ENCODE data around the gene APOL1. TPM values are rescaled to one million over a fixed set of nuclear protein-coding genes. Genes with fewer than 3 reads are reported as not detected.

APOL1 gene
- total and polyA plus RNA-seq, 2 donors (not counting 3 experiments of a cell fraction or from before 2014, with no cell fraction given), result 8.2 to 14.1 TPM

DNA sequence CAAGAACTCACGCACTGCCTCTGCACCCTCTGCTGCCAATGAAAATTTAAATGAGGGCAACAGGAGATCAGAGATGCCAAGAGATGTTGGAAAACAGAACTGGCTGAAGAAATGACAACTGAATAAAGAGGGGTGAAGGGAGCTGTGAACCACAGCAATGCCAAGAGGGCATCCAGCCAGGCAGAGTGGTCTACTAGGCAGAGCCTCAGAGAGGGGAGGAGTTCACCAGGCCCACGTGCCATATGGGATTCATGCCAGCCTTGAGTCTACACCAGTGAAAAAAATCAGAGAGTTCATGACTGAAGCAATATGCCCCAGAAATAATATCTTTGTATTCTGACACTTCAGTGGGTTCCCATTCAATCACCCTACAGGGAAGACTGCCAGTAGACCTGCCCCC is 18.0 kb upstream of the APOL1 start:
- dilution Hi-C loops (cut with MboI; ENCODE audit: extremely low pct_ligation_motif_present, low sequenced_read_pairs), result no loop called here
- no peaks in the 10 kb centered on the region for H4K20me1 ChIP-seq (replicated peaks; ENCODE audit: control insufficient read depth, extremely low read depth, insufficient read depth, low read length)
- no peaks in the 10 kb centered on the region for H3K27me3 ChIP-seq (ENCODE audit: control insufficient read depth in 2 of 2, insufficient read depth in 2 of 2, low read length in 2 of 2)
- no peaks in the 10 kb centered on the region for H3K9me3 ChIP-seq (replicated peaks; ENCODE audit: control insufficient read depth, insufficient read depth, low read length)
- TF ChIP-seq POLR2AphosphoS5 (IDR thresholded peaks at IDR 0.05; ENCODE audit: insufficient read depth, low read depth, low read length) (no peak), JUN (IDR thresholded peaks at IDR 0.05; ENCODE audit: borderline replicate concordance, insufficient read depth, insufficient read length, low read depth) (no peak), EZH2 (IDR thresholded peaks at IDR 0.05; ENCODE audit: borderline replicate concordance, low read depth, low read length, severe bottlenecking) (no peak), FOS (IDR thresholded peaks at IDR 0.05; ENCODE audit: borderline replicate concordance, insufficient read depth, low read length) (no peak), MYC (IDR thresholded peaks at IDR 0.05; ENCODE audit: low read depth, low read length) (no peak)
- FAIRE-seq (no peak), DNase-seq (ENCODE audit: low read depth, low spot score) (no peak)
- peaks cover 16% of the 10 kb centered on the region for H3K4me1 ChIP-seq (ENCODE audit: control insufficient read depth, extremely low read depth, insufficient read depth, low read length)
- CTCF ChIA-PET, result interaction anchor here (6.4 kb wide), 1 partner anchor 251 kb away, joined by 27 read pairs; no protein-coding TSS in a partner anchor
- H3K4me2 ChIP-seq (ENCODE audit: insufficient read depth, low read length), result no peak overlapping the region
- POLR2A ChIA-PET, result no interaction called here
- H2AFZ ChIP-seq (ENCODE audit: low read depth, low read length), result no peak overlapping the region
- H3K9ac ChIP-seq (replicated peaks; ENCODE audit: extremely low read depth, insufficient read depth, low read length), result no peak overlapping the region
- BruUV-seq (replicated peaks), result no TSS peak
- intact Hi-C loops (cut with micrococcal nuclease), result no loop called here
- no peaks in the 10 kb centered on the region for H3K9me1 ChIP-seq (replicated peaks; ENCODE audit: control insufficient read depth, extremely low read depth, insufficient read depth, low read length)
- no peak overlapping the region for H3K4me3 ChIP-seq (replicated peaks in 1 of 3; ENCODE audit: insufficient read depth in 1 of 3, low read depth in 1 of 3, low read length in 3 of 3)
- H3K36me3 ChIP-seq (ENCODE audit: control insufficient read depth in 2 of 2, extremely low read depth in 1 of 2, insufficient read depth in 2 of 2, low read length in 2 of 2), result peaks cover 4 to 24% of the 10 kb centered on the region in 2 experiments
- no peak overlapping the region for H3K27ac ChIP-seq (ENCODE audit: insufficient read depth, low read depth, low read length)
- peaks cover 26% of the 10 kb centered on the region for H3K79me2 ChIP-seq (ENCODE audit: control insufficient read depth, insufficient read depth, low read length)

DNA sequence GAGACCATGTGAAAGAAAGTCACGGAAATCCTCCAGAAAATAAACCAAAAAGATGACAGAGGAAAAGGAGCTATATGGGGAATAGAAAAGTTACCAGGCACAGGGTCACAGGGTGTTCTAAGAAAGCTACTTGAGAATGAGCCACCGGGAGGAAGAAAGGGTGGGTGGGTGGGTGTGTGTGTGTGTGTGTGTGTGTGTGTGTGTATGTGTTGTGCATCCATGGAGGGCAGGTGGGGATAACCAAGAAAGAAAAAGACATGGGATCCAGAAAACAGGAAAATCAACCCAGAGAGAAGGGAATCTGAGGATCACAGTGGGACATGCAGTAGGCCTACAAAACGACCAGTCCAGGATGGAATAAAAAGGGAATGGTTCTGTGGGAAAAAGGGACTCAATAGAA is 17.3 kb upstream of the APOL1 start:
- H3K9me3 ChIP-seq (replicated peaks; ENCODE audit: control insufficient read depth, insufficient read depth, low read length), result no peaks in the 10 kb centered on the region

More for the DNA sequence above, 17.3 kb upstream of the APOL1 start:
- intact Hi-C loops (cut with micrococcal nuclease), result no loop called here
- peaks cover 4 to 21% of the 10 kb centered on the region in 2 experiments for H3K36me3 ChIP-seq (ENCODE audit: control insufficient read depth in 2 of 2, extremely low read depth in 1 of 2, insufficient read depth in 2 of 2, low read length in 2 of 2)
- H2AFZ ChIP-seq (ENCODE audit: low read depth, low read length), result no peak overlapping the region
- dilution Hi-C loops (cut with MboI; ENCODE audit: extremely low pct_ligation_motif_present, low sequenced_read_pairs), result no loop called here
- CTCF ChIA-PET, result interaction anchor here (1.0 to 6.4 kb wide), 2 partner anchors 17 to 251 kb away, joined by 3 to 27 read pairs; partner anchors contain the start of gene APOL1
- no peaks in the 10 kb centered on the region for H3K9me1 ChIP-seq (replicated peaks; ENCODE audit: control insufficient read depth, extremely low read depth, insufficient read depth, low read length)
- TF ChIP-seq, protein P1, sequence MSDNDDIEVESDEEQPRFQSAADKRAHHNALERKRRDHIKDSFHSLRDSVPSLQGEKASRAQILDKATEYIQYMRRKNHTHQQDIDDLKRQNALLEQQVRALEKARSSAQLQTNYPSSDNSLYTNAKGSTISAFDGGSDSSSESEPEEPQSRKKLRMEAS (IDR thresholded peaks at IDR 0.05; ENCODE audit: insufficient read depth, insufficient read length), result no peak
- TF ChIP-seq JUN (IDR thresholded peaks at IDR 0.05; ENCODE audit: borderline replicate concordance, insufficient read depth, insufficient read length, low read depth) (no peak), MYC (IDR thresholded peaks at IDR 0.05; ENCODE audit: low read depth, low read length) (no peak), FOS (IDR thresholded peaks at IDR 0.05; ENCODE audit: borderline replicate concordance, insufficient read depth, low read length) (no peak), EZH2 (IDR thresholded peaks at IDR 0.05; ENCODE audit: borderline replicate concordance, low read depth, low read length, severe bottlenecking) (no peak), GATA2 (IDR thresholded peaks at IDR 0.05; ENCODE audit: insufficient read depth, insufficient read length, low read depth, low read length) (no peak), POLR2AphosphoS5 (IDR thresholded peaks at IDR 0.05; ENCODE audit: insufficient read depth, low read depth, low read length) (no peak), POLR2A (IDR thresholded peaks at IDR 0.05; ENCODE audit: low read depth, low read length) (no peak)
- TF ChIP-seq, protein P2, sequence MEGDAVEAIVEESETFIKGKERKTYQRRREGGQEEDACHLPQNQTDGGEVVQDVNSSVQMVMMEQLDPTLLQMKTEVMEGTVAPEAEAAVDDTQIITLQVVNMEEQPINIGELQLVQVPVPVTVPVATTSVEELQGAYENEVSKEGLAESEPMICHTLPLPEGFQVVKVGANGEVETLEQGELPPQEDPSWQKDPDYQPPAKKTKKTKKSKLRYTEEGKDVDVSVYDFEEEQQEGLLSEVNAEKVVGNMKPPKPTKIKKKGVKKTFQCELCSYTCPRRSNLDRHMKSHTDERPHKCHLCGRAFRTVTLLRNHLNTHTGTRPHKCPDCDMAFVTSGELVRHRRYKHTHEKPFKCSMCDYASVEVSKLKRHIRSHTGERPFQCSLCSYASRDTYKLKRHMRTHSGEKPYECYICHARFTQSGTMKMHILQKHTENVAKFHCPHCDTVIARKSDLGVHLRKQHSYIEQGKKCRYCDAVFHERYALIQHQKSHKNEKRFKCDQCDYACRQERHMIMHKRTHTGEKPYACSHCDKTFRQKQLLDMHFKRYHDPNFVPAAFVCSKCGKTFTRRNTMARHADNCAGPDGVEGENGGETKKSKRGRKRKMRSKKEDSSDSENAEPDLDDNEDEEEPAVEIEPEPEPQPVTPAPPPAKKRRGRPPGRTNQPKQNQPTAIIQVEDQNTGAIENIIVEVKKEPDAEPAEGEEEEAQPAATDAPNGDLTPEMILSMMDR (IDR thresholded peaks at IDR 0.05; ENCODE audit: extremely low read depth in 1 of 2, insufficient read depth in 1 of 2, low read depth in 1 of 2, low read length in 2 of 2), result no peak
- DNase-seq (ENCODE audit: low read depth, low spot score), result no peak
- BruUV-seq (replicated peaks), result no TSS peak
- H3K4me2 ChIP-seq (ENCODE audit: insufficient read depth, low read length), result no peak overlapping the region
- no peak for FAIRE-seq
- no peak overlapping the region for H3K27ac ChIP-seq (ENCODE audit: insufficient read depth, low read depth, low read length)
- peaks cover 26% of the 10 kb centered on the region for H3K79me2 ChIP-seq (ENCODE audit: control insufficient read depth, insufficient read depth, low read length)
- no peak overlapping the region for H3K9ac ChIP-seq (replicated peaks; ENCODE audit: extremely low read depth, insufficient read depth, low read length)
- POLR2A ChIA-PET, result no interaction called here
- H4K20me1 ChIP-seq (replicated peaks; ENCODE audit: control insufficient read depth, extremely low read depth, insufficient read depth, low read length), result no peaks in the 10 kb centered on the region
- H3K4me3 ChIP-seq (replicated peaks in 1 of 3; ENCODE audit: insufficient read depth in 1 of 3, low read depth in 1 of 3, low read length in 3 of 3), result no peak overlapping the region
- peaks cover 16% of the 10 kb centered on the region for H3K4me1 ChIP-seq (ENCODE audit: control insufficient read depth, extremely low read depth, insufficient read depth, low read length)
- H3K27me3 ChIP-seq (ENCODE audit: control insufficient read depth in 2 of 2, insufficient read depth in 2 of 2, low read length in 2 of 2), result no peaks in the 10 kb centered on the region
